GM12891 (cell line): ENCODE data around the gene GAS7.

Source experiments
- POLR2A ChIP-seq: IDR thresholded peaks from 2 replicates; pipeline ENCODE4 v1.6.1; 2011; ENCODE audit warnings: low read depth, low read length, control low read depth
- POLR2AphosphoS5 ChIP-seq: IDR thresholded peaks from 2 replicates; pipeline ENCODE4 v1.6.1; 2011; ENCODE audit warnings: low read depth, low read length, control low read depth

DNA sequence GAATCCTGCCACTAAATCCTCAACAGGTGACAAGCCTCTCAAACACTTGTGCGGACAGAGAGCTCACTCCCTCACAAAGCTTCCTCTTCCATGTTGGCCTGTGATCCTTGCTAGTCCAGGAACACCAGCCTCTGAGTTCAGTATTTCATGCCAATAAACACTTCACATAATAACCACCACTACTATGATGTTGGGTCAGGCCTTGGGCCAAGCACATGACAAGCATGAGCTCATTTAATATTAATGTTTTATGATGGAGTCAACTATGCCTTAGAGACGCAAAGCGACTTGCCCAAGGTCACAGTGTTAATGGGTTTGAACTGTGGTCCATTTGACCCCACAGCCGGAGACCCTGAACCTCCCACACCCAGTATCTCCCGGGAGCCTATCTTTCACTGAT is 129.1 kb downstream of the GAS7 start:
- TF ChIP-seq POLR2A (no peak), POLR2AphosphoS5 (no peak)
